ENCODE measurements around the gene MTNR1A.

MTNR1A gene

DNA sequence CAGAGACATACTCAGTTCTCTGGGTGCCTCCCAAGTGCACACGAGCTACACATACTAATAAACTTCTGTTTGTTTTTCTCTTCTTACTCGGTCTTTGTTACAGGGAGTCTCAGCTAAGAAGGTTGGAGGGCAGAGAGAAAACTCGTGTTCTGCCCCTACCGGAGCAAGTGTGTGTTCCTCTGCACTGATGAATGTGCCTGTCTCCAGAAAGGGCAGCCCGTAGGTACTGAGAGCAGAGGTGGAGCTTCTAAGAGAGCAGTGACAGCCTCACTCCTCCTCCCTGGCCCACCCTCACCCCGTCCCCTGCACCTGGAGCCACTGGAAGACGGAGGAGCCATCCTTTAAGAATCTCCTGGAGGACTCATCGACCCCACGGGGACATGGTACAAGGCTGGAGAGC is 67.6 kb downstream of the MTNR1A start:
- in situ Hi-C loops (cut with MboI; ENCODE audit: low sequenced_read_pairs, unreplicated experiment): no loop called here
- TF ChIP-seq, protein P1, sequence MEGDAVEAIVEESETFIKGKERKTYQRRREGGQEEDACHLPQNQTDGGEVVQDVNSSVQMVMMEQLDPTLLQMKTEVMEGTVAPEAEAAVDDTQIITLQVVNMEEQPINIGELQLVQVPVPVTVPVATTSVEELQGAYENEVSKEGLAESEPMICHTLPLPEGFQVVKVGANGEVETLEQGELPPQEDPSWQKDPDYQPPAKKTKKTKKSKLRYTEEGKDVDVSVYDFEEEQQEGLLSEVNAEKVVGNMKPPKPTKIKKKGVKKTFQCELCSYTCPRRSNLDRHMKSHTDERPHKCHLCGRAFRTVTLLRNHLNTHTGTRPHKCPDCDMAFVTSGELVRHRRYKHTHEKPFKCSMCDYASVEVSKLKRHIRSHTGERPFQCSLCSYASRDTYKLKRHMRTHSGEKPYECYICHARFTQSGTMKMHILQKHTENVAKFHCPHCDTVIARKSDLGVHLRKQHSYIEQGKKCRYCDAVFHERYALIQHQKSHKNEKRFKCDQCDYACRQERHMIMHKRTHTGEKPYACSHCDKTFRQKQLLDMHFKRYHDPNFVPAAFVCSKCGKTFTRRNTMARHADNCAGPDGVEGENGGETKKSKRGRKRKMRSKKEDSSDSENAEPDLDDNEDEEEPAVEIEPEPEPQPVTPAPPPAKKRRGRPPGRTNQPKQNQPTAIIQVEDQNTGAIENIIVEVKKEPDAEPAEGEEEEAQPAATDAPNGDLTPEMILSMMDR (IDR thresholded peaks at IDR 0.05; ENCODE audit: borderline replicate concordance, control extremely low read depth, extremely low read depth, insufficient read depth, missing control alignments): no peak
- DNase-seq (ENCODE audit: low spot score): no peak

DNA sequence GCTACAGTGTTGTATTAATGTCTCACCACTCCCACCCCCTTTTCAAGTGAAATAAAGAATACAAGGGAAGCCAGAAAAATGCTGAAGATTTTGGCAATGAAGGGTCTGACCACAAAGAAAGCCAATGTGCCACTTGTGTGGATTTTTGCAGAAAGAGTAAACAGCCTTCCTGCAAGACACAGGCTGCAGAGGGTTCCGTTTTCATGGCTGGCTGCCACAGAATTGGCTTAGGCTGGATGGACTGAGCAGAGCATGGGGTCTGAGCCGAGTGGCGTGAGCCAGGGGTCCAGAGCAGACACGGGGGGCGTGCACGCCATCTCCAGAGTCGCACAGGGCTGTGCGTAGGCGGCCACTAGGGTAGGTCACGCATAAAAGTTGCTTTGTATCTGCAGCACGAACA is 69.2 kb downstream of the MTNR1A start:
- TF ChIP-seq, protein P1 (IDR thresholded peaks at IDR 0.05; ENCODE audit: borderline replicate concordance, control extremely low read depth, extremely low read depth, insufficient read depth, missing control alignments): no peak
- no peak for DNase-seq (ENCODE audit: low spot score)
- in situ Hi-C loops (cut with MboI; ENCODE audit: low sequenced_read_pairs, unreplicated experiment): no loop called here

DNA sequence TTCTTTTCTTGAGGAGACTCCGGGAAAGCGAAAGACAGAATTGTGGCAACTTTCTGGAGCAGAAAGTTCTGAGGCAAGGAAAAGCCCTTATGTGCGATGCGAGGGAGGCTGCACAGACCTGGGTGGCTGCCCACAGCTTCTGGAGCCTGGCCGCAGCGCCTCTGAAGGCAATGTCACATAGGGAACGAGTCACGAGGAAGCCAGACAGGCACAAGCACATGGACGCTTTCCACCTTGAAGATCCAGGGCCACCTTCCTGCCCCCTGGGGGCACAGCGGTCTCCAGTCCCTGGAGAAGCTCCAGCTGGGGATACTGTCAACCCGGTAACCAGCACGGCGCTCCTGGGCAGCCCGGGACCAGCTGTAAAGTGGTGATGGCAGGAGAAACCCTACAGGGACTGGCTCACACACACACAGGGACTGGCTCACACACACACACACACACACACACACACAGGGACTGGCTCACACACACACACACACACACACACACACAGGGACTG is 69.8 kb downstream of the MTNR1A start:
- in situ Hi-C loops (cut with MboI; ENCODE audit: low sequenced_read_pairs, unreplicated experiment): no loop called here
- TF ChIP-seq, protein P1 (IDR thresholded peaks at IDR 0.05; ENCODE audit: borderline replicate concordance, control extremely low read depth, extremely low read depth, insufficient read depth, missing control alignments): no peak
- no peak for DNase-seq (ENCODE audit: low spot score)

DNA sequence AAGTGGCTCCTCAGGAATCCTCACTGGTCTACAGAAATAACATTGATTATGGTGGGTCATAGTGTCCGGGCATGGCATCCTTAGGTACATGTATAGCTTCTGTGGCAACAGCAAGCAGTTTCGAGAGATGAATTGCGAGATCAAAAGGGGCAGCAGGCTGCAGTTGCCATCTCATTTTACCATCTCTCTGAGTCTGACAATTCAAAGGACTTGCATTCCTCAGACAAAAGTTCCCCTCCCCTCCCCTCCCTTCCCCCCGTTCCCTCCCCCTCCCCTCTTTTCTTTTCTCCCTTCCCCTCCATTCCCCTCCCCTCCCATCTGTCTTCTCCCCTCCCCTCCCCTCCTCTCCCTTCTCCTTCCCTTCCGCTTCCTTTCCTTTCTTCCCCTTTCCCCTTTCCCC is 70.2 kb downstream of the MTNR1A start:
- in situ Hi-C loops (cut with MboI; ENCODE audit: low sequenced_read_pairs, unreplicated experiment): no loop called here
- TF ChIP-seq, protein P1 (IDR thresholded peaks at IDR 0.05; ENCODE audit: borderline replicate concordance, control extremely low read depth, extremely low read depth, insufficient read depth, missing control alignments): no peak

DNA sequence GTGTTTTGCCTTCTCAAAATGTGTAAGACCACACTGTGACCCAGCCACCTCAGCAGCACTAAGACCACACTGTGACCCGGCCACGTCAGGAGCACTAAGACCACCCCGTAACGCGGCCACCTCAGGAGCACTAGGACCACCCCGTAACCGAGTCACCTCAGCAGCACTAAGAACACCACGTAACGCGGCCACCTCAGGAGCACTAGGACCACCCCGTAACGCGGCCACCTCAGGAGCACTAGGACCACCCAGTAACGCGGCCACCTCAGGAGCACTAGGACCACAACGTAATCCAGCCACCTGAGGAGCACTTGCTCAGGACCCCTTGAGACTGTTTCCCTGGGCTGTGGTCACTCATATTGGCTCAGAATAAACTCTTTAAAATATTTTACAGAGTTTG is 71.7 kb downstream of the MTNR1A start:
- TF ChIP-seq, protein P1 (IDR thresholded peaks at IDR 0.05; ENCODE audit: borderline replicate concordance, control extremely low read depth, extremely low read depth, insufficient read depth, missing control alignments): no peak
- in situ Hi-C loops (cut with MboI; ENCODE audit: low sequenced_read_pairs, unreplicated experiment): no loop called here
- DNase-seq (ENCODE audit: low spot score): no peak

More for the DNA sequence above, 70.2 kb downstream of the MTNR1A start:
- no peak for DNase-seq (ENCODE audit: low spot score)

Data from GM13976 (cell line).